Lower leg skin (tissue), 4 donors: Measurements from ENCODE around the gene GMCL1. TPM values are rescaled to one million over a fixed set of nuclear protein-coding genes. Genes with fewer than 3 reads are reported as not detected.

Experiments used
- DNase-seq, 2 donors: peaks; one replicate each; pipeline ENCODE4 v3.0.0-alpha.2; 2019; ENCODE audit warnings: low spot score in 2 of 2
- H3K4me3 ChIP-seq: fragments of 200-600 bp; sonication (generic); 2 replicates; pipeline ENCODE4 v1.5.1; 2017; ENCODE audit warnings: mild to moderate bottlenecking, low read depth; ENCODE audit not compliant: poor library complexity, severe bottlenecking
- POLR2A ChIP-seq, 2 donors: fragments of 450-650 bp; IDR thresholded peaks; one replicate each; pipeline ENCODE4 v1.6.1; 2016 to 2017; ENCODE audit warnings: antibody characterized with exemption in 2 of 2, mild to moderate bottlenecking in 1 of 2, moderate library complexity in 1 of 2
- WGBS, 2 donors: methylation state at CpG; one replicate each; pipeline ENCODE4 v1.1.5; 2018; 5-methylcytosine and 5-hydroxymethylcytosine counted together
- intact Hi-C: fragments of 100-400 bp; cut with DNase I; formaldehyde crosslinking; loops from one replicate; pipeline ENCODE4 v1.15.0; 2023; ENCODE audit warnings: low total_unique reads
- total RNA-seq, 4 donors: library from RNA; depleted of rRNA; stranded (reverse); fragments of >200 nt; gene quantifications; one replicate each; pipeline ENCODE4 v1.1.0, GENCODE V29; 2016
- TF ChIP-seq, protein P1 (sequence below), 3 donors: fragments of 450-650 bp; IDR thresholded peaks; one replicate each; pipeline ENCODE4 v1.5.1; 2016; ENCODE audit warnings: antibody characterized with exemption in 3 of 3, mild to moderate bottlenecking in 3 of 3, moderate library complexity in 2 of 3

Gene GMCL1
- total RNA-seq, 4 donors from 2014 or later, result 10.2 to 15.6 (median 12.1) TPM

DNA sequence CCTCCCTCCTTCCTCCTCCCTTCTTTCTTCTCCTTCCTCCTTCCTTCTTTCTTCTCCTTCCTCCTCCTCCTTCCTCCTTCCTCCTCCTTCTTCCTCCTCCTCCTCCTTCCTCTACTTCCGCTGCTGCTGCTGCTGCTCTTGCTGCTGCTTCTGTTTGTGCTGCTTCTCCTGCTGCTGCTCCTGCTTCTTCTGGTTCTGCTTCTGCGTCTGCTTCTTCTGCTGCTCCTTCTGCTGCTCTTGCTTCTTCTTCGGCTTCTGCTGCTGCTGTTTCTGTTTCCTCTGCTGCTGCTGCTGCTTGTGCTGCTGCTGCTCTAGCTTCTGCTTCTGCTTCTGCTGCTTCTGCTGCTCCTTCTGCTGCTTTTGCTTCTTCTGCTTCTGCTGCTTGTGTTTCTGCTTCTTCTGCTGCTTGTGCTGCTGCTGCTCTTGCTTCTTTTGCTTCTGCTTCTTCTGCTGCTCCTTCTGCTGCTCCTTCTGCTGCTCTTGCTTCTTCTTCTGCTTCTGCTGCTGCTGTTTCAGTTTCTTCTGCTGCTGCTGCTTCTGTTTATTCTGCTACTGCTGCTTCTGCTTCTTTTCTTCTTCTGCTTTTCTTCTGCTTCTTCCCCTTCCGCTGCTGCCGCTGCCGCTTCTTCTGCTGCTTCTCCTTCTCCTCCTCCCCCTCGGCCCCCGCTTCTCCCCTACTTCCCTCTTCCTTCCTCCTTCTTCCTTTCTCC is 72.9 kb downstream of the GMCL1 start:
- intact Hi-C loops, result no loop called here
- no peak overlapping the region for H3K4me3 ChIP-seq
- no peak for DNase-seq
- TF ChIP-seq POLR2A (IDR thresholded peaks at IDR 0.05), result no peak
- TF ChIP-seq, protein P1, sequence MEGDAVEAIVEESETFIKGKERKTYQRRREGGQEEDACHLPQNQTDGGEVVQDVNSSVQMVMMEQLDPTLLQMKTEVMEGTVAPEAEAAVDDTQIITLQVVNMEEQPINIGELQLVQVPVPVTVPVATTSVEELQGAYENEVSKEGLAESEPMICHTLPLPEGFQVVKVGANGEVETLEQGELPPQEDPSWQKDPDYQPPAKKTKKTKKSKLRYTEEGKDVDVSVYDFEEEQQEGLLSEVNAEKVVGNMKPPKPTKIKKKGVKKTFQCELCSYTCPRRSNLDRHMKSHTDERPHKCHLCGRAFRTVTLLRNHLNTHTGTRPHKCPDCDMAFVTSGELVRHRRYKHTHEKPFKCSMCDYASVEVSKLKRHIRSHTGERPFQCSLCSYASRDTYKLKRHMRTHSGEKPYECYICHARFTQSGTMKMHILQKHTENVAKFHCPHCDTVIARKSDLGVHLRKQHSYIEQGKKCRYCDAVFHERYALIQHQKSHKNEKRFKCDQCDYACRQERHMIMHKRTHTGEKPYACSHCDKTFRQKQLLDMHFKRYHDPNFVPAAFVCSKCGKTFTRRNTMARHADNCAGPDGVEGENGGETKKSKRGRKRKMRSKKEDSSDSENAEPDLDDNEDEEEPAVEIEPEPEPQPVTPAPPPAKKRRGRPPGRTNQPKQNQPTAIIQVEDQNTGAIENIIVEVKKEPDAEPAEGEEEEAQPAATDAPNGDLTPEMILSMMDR (IDR thresholded peaks at IDR 0.05), result no peak
- WGBS, 2 donors, result 69 to 75% methylated on average over 8 of the region's 8 CpGs

DNA sequence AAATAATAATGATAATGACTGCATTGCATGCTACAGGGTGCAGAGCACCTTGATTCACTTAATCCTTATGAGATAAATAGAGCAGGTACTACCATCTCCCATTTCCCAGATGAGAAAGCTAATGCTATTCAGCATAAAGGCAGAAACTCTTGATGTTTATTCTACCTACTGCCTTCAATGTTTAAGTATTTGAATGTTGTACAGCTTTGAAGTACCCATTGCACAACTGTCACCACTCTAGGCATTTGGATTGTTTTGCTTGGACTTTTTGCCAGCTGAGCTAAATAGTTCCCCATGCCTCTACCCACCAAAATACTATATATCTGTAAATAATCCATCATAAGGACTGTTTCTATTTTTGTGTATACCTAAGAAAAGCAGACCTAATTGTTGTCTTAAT is 77.8 kb downstream of the GMCL1 start:
- intact Hi-C loops, result no loop called here
- DNase-seq, result no peak
- TF ChIP-seq, protein P1 (IDR thresholded peaks at IDR 0.05), result no peak
- TF ChIP-seq POLR2A (IDR thresholded peaks at IDR 0.05), result no peak
- no peak overlapping the region for H3K4me3 ChIP-seq

DNA sequence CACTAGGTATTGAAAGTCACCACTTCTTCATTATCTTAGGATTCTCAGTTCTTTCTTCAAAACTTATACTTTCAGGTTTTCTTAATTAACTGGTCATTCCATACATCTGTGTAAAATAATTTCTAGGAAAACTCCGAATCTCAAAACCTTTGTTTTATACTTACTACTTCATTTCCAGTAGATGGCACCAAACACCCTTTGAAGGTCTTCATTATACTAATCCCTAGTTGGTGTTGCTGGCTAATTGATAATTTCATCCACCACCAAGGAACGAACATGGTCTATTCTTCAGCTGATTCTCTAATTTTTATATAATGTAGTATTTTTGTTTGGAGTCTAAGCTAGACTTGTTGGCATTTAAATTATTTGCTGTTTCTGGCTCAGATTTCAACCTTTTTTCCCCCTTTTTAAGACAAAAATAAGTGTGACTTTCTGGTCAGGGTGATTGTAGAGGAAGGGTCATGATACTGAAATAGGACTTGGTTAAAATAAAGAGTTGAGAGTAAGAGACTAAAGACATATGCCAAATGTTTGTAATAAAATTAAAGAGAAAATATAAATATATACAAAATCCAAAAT is 82.6 kb downstream of the GMCL1 start:
- intact Hi-C loops, result no loop called here
- H3K4me3 ChIP-seq, result no peak overlapping the region
- DNase-seq, result no peak
- no peak for TF ChIP-seq POLR2A (IDR thresholded peaks at IDR 0.05)
- TF ChIP-seq, protein P1 (IDR thresholded peaks at IDR 0.05), result peak in 1 of 3 donors; percentile 32
- 0% methylated on average over 2 of the region's 2 CpGs for WGBS, 2 donors

DNA sequence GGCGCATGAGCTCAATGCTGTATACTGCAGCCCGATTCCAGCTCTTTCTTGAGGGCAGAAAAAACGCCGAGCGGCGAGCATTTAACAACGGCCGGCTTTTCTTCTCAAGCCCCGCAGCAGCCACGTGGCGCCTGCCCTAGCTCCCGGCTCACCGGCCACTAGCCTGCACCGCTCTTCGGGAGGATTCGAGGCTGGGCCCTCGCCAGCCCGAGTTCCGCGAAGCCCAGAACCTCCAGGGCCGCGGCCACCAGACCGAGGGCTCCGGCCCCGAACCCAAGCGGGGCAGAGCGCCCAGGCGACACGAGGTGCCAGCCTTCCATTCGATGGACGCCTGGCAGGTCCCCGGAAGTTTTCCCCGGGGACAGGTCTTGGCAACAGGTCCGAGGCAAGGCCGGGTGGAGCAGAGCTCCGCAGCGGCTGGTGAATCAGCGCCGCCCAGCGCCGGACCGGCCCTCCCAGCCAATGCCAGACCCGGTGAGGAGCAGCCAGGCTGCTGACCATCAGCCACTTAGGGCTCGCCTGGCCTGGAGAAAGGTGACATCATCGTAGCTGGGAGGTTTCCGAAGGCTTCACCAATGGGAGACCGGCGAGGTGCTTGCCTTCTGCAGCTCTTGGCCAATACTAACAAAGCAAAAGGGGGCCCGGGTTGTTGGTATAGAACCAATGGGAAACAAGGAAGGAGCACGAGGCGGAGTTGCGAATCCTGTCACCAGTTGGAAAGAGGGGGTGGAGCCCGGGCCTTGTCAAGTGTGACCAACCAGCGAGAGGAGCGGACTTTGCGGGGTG is 84.9 kb downstream of the GMCL1 start:
- TF ChIP-seq POLR2A (IDR thresholded peaks at IDR 0.05), result peak in 1 of 2 donors; percentile 75
- TF ChIP-seq, protein P1 (IDR thresholded peaks at IDR 0.05), result peak in 1 of 3 donors; percentile 53
- WGBS, 2 donors, result 1% methylated on average over 31 to 34 of the region's 56 CpGs
- peak; percentile 100 for DNase-seq
- intact Hi-C loops, result loop anchor here (2.0 kb wide), 1 partner anchor 228 kb away; no protein-coding TSS in a partner anchor
- peak overlapping the region; percentile 37 for H3K4me3 ChIP-seq

DNA sequence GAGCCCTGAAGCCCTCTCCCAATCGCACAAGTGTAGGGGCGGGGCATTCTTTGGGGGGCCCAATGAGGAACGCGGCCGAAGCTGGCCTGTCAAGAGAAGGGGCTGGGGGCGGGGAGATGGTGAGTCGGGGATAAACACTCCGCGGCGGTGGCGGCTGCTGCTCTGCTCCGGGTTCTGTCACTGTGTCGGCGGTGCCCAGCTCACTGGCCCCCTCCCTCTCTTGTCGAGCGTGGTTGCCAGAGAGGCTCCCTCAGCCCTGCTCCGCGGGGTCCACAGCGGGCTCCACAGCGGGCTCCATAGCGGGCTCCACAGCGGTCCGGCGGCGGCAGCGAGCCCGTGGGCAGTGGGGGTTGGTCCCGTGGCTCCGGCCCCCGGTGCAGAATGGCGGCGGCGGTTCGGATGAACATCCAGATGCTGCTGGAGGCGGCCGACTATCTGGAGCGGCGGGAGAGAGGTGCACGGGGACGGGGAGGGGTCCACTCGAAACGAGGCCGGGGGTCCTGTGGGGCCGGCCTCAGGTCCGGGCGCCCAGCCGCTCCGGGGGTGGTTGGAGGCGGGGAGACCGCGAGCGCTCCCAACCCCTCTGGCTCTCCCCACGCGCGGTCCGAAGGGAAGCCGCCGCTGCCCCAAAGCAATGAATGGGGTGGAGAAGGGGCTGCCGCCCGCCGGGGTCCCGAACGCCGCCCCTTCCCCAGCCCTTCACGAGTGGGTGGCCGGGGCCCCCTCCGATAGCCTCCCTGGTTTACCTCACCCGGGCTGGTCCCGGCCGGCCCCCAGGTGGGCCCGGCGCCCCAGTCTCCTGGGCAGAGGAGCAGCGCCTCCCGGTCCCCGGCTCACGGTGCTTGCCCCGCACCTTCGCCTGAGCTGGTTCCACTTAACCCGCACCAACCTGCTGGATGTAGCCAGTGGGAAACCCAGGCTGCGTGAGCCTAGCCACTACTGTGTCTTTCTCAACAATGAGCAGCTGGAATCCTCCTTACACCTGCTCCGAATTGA is 85.8 kb downstream of the GMCL1 start, which contains the start of gene MXD1:
Gene MXD1, plus strand, starts transcription at position 160 of the 996 bp plus-strand sequence. Its CDS starts 222 bp downstream, at position 382.
- WGBS, 2 donors, result 0 to 2% methylated on average over 38 to 69 of the region's 81 CpGs
- DNase-seq, result peak in 1 of 2 donors; percentile 89
- intact Hi-C loops, result loop anchor here (2.0 to 5.0 kb wide), 2 partner anchors 157 to 228 kb away; no protein-coding TSS in a partner anchor

More for the DNA sequence above, 85.8 kb downstream of the GMCL1 start, which contains the start of gene MXD1:
- peak within 1 kb of the TSS; percentile 99 for H3K4me3 ChIP-seq
- TF ChIP-seq, protein P1 (IDR thresholded peaks at IDR 0.05), result no peak
- peak in 1 of 2 donors; percentile 88 for TF ChIP-seq POLR2A (IDR thresholded peaks at IDR 0.05)
